PC-3 (cell line): ENCODE measurements around the gene RDX.

ENCODE experiments used
- EZH2 ChIP-seq: fragments of 300-600 bp; sonication (generic); IDR thresholded peaks from one replicate; pipeline ENCODE4 v1.6.1; 2017; ENCODE audit warnings: antibody characterized with exemption, mild to moderate bottlenecking, low read length; ENCODE audit not compliant: unreplicated experiment
- EZH2phosphoT487 ChIP-seq: fragments of 300-600 bp; sonication (generic); IDR thresholded peaks from 2 replicates; pipeline ENCODE4 v1.6.1; 2018; ENCODE audit warnings: mild to moderate bottlenecking, antibody characterized with exemption, low read length, borderline replicate concordance
- TF ChIP-seq, protein P1 (sequence below): fragments of 300-600 bp; sonication (generic); conservative IDR thresholded peaks from 2 replicates; pipeline ENCODE4 v1.5.1; 2017; ENCODE audit warnings: antibody characterized with exemption, low read depth, mild to moderate bottlenecking, low read length

DNA sequence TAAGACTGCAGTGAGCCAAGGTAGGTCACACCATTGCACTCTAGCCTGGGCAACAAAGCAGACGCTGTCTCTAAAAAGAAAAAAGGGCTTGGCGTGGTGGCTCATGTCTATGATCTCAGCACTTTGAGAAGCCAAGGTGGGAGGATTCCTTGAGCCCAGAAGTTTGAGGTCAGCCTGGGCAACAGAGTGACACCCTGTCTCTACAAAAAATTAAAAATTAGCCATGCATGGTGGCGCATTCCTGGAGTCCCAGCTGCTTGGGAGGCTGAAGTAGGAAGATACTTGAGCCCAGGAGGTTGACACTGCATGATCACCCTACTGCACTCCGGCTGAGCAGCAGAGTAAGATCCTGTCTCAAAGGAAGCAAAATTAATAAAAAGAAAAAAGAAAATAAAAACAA is 38.9 kb upstream of the RDX start:
- TF ChIP-seq, protein P1, sequence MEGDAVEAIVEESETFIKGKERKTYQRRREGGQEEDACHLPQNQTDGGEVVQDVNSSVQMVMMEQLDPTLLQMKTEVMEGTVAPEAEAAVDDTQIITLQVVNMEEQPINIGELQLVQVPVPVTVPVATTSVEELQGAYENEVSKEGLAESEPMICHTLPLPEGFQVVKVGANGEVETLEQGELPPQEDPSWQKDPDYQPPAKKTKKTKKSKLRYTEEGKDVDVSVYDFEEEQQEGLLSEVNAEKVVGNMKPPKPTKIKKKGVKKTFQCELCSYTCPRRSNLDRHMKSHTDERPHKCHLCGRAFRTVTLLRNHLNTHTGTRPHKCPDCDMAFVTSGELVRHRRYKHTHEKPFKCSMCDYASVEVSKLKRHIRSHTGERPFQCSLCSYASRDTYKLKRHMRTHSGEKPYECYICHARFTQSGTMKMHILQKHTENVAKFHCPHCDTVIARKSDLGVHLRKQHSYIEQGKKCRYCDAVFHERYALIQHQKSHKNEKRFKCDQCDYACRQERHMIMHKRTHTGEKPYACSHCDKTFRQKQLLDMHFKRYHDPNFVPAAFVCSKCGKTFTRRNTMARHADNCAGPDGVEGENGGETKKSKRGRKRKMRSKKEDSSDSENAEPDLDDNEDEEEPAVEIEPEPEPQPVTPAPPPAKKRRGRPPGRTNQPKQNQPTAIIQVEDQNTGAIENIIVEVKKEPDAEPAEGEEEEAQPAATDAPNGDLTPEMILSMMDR: no peak
- TF ChIP-seq EZH2 (no peak), EZH2phosphoT487 (no peak)
